SK-N-SH (cell line): ENCODE measurements around the gene MUSTN1. TPM values are rescaled to one million over a fixed set of nuclear protein-coding genes. Genes with fewer than 3 reads are reported as not detected.

Source experiments
- CTCF ChIA-PET: fragments of 300-600, 350-600 bp; formaldehyde crosslinking; extraction: SDS; loops from one replicate; lab custom pipeline; 2021; lab: Yijun Ruan, JAX
- POLR2A ChIA-PET: fragments of 350-600 bp; sonication (Branson Sonifier 250); formaldehyde crosslinking; extraction: SDS; loops from one replicate; lab custom pipeline; 2020; ENCODE audit warnings: antibody characterized with exemption, inconsistent platforms; lab: Yijun Ruan, JAX
- DNase-seq: peaks from one replicate; pipeline ENCODE4 v3.0.0; 2012
- H2AFZ ChIP-seq: fragments of 200-600 bp; sonication (generic); 2 replicates; pipeline ENCODE4 v1.8.1; 2016; ENCODE audit warnings: antibody characterized with exemption, mild to moderate bottlenecking, low read depth
- H3F3A ChIP-seq: fragments of 200-600 bp; sonication (generic); replicated peaks from 2 replicates; pipeline ENCODE3; 2016; ENCODE audit warnings: antibody characterized with exemption, mild to moderate bottlenecking; ENCODE audit not compliant: insufficient read depth
- H3K27ac ChIP-seq, 2 experiments: fragments of 200-500 bp in 1 of 2; fragments of 200-600 bp in 1 of 2; sonication (Bioruptor generic) in 1 of 2; sonication (generic), shearing (Covaris generic) in 1 of 2; 2 replicates each; pipeline versions ENCODE4 v1.5.1 to v1.6.1; 2014 to 2016; ENCODE audit warnings: low read depth in 2 of 2, inconsistent platforms in 1 of 2, low read length in 1 of 2, mild to moderate bottlenecking in 1 of 2, mixed read lengths in 1 of 2
- H3K27me3 ChIP-seq: fragments of 200-600 bp; sonication (generic), shearing (Covaris generic); 2 replicates; pipeline ENCODE4 v1.6.1; 2016; ENCODE audit warnings: mixed run types; ENCODE audit not compliant: insufficient read depth
- H3K36me3 ChIP-seq, 2 experiments: fragments of 200-500 bp in 1 of 2; fragments of 200-600 bp in 1 of 2; sonication (Bioruptor generic) in 1 of 2; sonication (generic) in 1 of 2; replicated peaks in 1 of 2; 2 replicates each; pipeline versions ENCODE3 to v1.5.1; 2014 to 2016; ENCODE audit warnings: low read length in 1 of 2, mild to moderate bottlenecking in 1 of 2; ENCODE audit not compliant: insufficient read depth in 2 of 2, control insufficient read depth in 1 of 2
- H3K4me1 ChIP-seq, 2 experiments: fragments of 200-500 bp in 1 of 2; fragments of 200-600 bp in 1 of 2; sonication (Bioruptor generic) in 1 of 2; sonication (generic), shearing (Covaris generic) in 1 of 2; 2 replicates each; pipeline versions ENCODE4 v1.5.1 to v1.6.1; 2014 to 2016; ENCODE audit warnings: low read depth in 1 of 2, low read length in 1 of 2, mixed run types in 1 of 2; ENCODE audit not compliant: insufficient read depth in 2 of 2, control insufficient read depth in 1 of 2
- H3K4me2 ChIP-seq: fragments of 200-600 bp; sonication (generic), shearing (Covaris generic); 2 replicates; pipeline ENCODE4 v1.6.1; 2017; ENCODE audit warnings: mixed run types
- H3K4me3 ChIP-seq, 2 experiments: fragments of 200-500 bp in 1 of 2; fragments of 200-600 bp in 1 of 2; sonication (Bioruptor generic) in 1 of 2; sonication (generic), shearing (Covaris generic) in 1 of 2; 2 replicates each; pipeline versions ENCODE4 v1.5.1 to v1.8.1; 2014 to 2016; ENCODE audit warnings: low read depth in 2 of 2, inconsistent platforms in 1 of 2, low read length in 1 of 2, mild to moderate bottlenecking in 1 of 2, mixed read lengths in 1 of 2, moderate library complexity in 1 of 2
- H3K79me2 ChIP-seq: fragments of 200-600 bp; sonication (generic); 2 replicates; pipeline ENCODE4 v1.8.1; 2017; ENCODE audit warnings: mild to moderate bottlenecking; ENCODE audit not compliant: insufficient read depth
- H3K9ac ChIP-seq: fragments of 200-600 bp; sonication (generic); 2 replicates; pipeline ENCODE4 v1.6.1; 2017; ENCODE audit warnings: mixed run types
- H3K9me2 ChIP-seq: fragments of 200-600 bp; sonication (generic); 2 replicates; pipeline ENCODE4 v1.6.1; 2017; ENCODE audit warnings: mixed run types
- H3K9me3 ChIP-seq: fragments of 200-600 bp; sonication (generic); 2 replicates; pipeline ENCODE4 v1.6.1; 2017; ENCODE audit warnings: mixed run types, mild to moderate bottlenecking, moderate library complexity
- H4K20me1 ChIP-seq: fragments of 200-600 bp; sonication (generic); 2 replicates; pipeline ENCODE4 v1.6.1; 2017; ENCODE audit warnings: mild to moderate bottlenecking, mixed run types; ENCODE audit not compliant: insufficient read depth
- ELF1 ChIP-seq: IDR thresholded peaks from 2 replicates; pipeline ENCODE4 v1.4.0; 2012
- EP300 ChIP-seq, 2 experiments: IDR thresholded peaks; 2 replicates each; pipeline versions ENCODE4 v1.4.0 to v1.6.1; 2012; ENCODE audit warnings: borderline replicate concordance in 1 of 2, low read depth in 1 of 2, low read length in 1 of 2
- EZH2phosphoT487 ChIP-seq: fragments of 200-600 bp; sonication (generic); IDR thresholded peaks from 2 replicates; pipeline ENCODE4 v1.6.1; 2017; ENCODE audit warnings: low read depth, mixed run types, mild to moderate bottlenecking, antibody characterized with exemption, moderate library complexity, borderline replicate concordance
- FOSL2 ChIP-seq: IDR thresholded peaks from 2 replicates; pipeline ENCODE4 v1.4.0; 2012; ENCODE audit warnings: low read depth, mild to moderate bottlenecking, moderate library complexity, borderline replicate concordance
- FOXM1 ChIP-seq: IDR thresholded peaks from 2 replicates; pipeline ENCODE4 v1.4.0; 2012; ENCODE audit warnings: low read depth, mild to moderate bottlenecking
- GABPA ChIP-seq: IDR thresholded peaks from 2 replicates; pipeline ENCODE4 v1.4.0; 2012; ENCODE audit warnings: low read depth, mild to moderate bottlenecking
- NFIC ChIP-seq: IDR thresholded peaks from 2 replicates; pipeline ENCODE4 v1.4.0; 2012; ENCODE audit warnings: borderline replicate concordance
- POLR2AphosphoS5 ChIP-seq: IDR thresholded peaks from 2 replicates; pipeline ENCODE4 v1.6.1; 2012; ENCODE audit warnings: low read depth, low read length
- RAD21 ChIP-seq: IDR thresholded peaks from 2 replicates; pipeline ENCODE4 v1.6.1; 2012; ENCODE audit warnings: mild to moderate bottlenecking, low read length
- SIN3A ChIP-seq: IDR thresholded peaks from 2 replicates; pipeline ENCODE4 v1.6.1; 2012; ENCODE audit warnings: low read depth, mild to moderate bottlenecking, low read length, moderate library complexity, borderline replicate concordance
- TEAD4 ChIP-seq: IDR thresholded peaks from 2 replicates; pipeline ENCODE4 v1.4.0; 2012; ENCODE audit warnings: mild to moderate bottlenecking, borderline replicate concordance; ENCODE audit not compliant: insufficient read depth
- YY1 ChIP-seq: IDR thresholded peaks from 2 replicates; pipeline ENCODE4 v1.4.0; 2012; ENCODE audit warnings: low read depth, mild to moderate bottlenecking
- WGBS: methylation state at CpG from one replicate; pipeline ENCODE4 v1.1.6; 2017; ENCODE audit warnings: low lambda C conversion rate; 5-methylcytosine and 5-hydroxymethylcytosine counted together
- polyA plus RNA-seq, 3 experiments: library from polyadenylated mRNA; depleted of rRNA; stranded (reverse); fragments of >200 nt; gene quantifications; 2 replicates each; pipeline ENCODE4 v1.2.3, GENCODE V29; 2012
- TF ChIP-seq, protein P1 (sequence below): IDR thresholded peaks from 2 replicates; pipeline ENCODE4 v1.4.0; 2012; ENCODE audit warnings: low read depth, borderline replicate concordance
- TF ChIP-seq, protein P2 (sequence below): IDR thresholded peaks from 2 replicates; pipeline ENCODE4; 2012
- TF ChIP-seq, protein P3 (sequence below): IDR thresholded peaks from 2 replicates; pipeline ENCODE4 v1.6.1; 2012; ENCODE audit warnings: mild to moderate bottlenecking, low read depth, low read length, moderate library complexity
- TF ChIP-seq, protein P4 (sequence below): fragments of 150-350 bp; IDR thresholded peaks from 2 replicates; pipeline ENCODE4 v1.6.1; 2016; ENCODE audit warnings: mild to moderate bottlenecking, low read depth, low read length
- TF ChIP-seq, protein P5 (sequence below): fragments of 200-600 bp; sonication (generic); IDR thresholded peaks from 2 replicates; pipeline ENCODE4 v1.6.1; 2017; ENCODE audit warnings: antibody characterized with exemption, mild to moderate bottlenecking, moderate library complexity
- TF ChIP-seq, protein P6 (sequence below): fragments of 150-350 bp; IDR thresholded peaks from 2 replicates; pipeline ENCODE4 v1.6.1; 2017; ENCODE audit warnings: antibody characterized with exemption, low read length, low read depth, borderline replicate concordance
- TF ChIP-seq, protein P7 (sequence below): IDR thresholded peaks from 2 replicates; pipeline ENCODE4 v1.4.0; 2012; ENCODE audit warnings: low read depth

MUSTN1 gene
- polyA plus RNA-seq, 1 of the 3 experiments (the other 2 are of a cell fraction): 0.54 TPM

DNA sequence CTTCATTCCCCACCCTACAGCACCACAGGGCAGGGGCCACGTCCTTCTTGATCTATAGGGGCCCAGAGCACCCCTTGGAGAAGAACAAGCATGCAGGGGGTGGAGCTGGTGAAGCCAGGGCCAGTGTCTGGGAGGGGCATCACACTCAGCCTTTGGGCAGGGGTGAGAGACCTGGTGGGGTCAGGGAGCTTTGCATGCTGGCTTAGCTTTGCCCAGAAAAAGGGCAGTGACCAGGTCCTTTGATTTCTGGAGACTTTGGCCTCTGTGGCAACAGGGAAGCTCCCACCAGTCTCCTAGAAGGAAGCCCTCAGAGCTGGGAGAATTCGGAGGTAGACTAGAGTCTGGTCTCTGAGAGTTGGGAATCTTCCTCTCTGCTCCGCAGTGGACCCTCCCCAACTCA is 5.3 kb downstream of the MUSTN1 start:
- Histone ChIP-seq H3K4me2 (no peak overlapping the region), H3K9ac (no peak overlapping the region), H3K4me3 (no peak overlapping the region), H3K27me3 (no peaks in the 10 kb centered on the region), H3K4me1 (peaks cover 4 to 21% of the 10 kb centered on the region in 2 experiments; a peak in 1 of 4 replicates), H3F3A (no peaks in the 10 kb centered on the region), H4K20me1 (0 out of 2 replicates have a peak, but pooled peaks cover 6% of the 10 kb centered on the region), H3K9me3 (no peaks in the 10 kb centered on the region), H3K79me2 (no peaks in the 10 kb centered on the region), H3K9me2 (no peaks in the 10 kb centered on the region), H3K27ac (no peak overlapping the region), H2AFZ (no peak overlapping the region), H3K36me3 (no peaks in the 10 kb centered on the region)
- TF ChIP-seq, protein P1, sequence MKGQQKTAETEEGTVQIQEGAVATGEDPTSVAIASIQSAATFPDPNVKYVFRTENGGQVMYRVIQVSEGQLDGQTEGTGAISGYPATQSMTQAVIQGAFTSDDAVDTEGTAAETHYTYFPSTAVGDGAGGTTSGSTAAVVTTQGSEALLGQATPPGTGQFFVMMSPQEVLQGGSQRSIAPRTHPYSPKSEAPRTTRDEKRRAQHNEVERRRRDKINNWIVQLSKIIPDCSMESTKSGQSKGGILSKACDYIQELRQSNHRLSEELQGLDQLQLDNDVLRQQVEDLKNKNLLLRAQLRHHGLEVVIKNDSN: no peak
- TF ChIP-seq, protein P2, sequence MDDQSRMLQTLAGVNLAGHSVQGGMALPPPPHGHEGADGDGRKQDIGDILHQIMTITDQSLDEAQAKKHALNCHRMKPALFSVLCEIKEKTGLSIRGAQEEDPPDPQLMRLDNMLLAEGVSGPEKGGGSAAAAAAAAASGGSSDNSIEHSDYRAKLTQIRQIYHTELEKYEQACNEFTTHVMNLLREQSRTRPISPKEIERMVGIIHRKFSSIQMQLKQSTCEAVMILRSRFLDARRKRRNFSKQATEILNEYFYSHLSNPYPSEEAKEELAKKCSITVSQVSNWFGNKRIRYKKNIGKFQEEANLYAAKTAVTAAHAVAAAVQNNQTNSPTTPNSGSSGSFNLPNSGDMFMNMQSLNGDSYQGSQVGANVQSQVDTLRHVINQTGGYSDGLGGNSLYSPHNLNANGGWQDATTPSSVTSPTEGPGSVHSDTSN: no peak
- TF ChIP-seq TEAD4 (no peak), ELF1 (no peak), EZH2phosphoT487 (no peak), NFIC (no peak), SIN3A (no peak), EP300 (IDR thresholded peaks at IDR 0.05; ENCODE audit: borderline replicate concordance in 1 of 2, low read depth in 1 of 2, low read length in 1 of 2) (no peak), POLR2AphosphoS5 (no peak), FOSL2 (no peak), RAD21 (no peak), FOXM1 (no peak), GABPA (no peak), YY1 (no peak)
- TF ChIP-seq, protein P3, sequence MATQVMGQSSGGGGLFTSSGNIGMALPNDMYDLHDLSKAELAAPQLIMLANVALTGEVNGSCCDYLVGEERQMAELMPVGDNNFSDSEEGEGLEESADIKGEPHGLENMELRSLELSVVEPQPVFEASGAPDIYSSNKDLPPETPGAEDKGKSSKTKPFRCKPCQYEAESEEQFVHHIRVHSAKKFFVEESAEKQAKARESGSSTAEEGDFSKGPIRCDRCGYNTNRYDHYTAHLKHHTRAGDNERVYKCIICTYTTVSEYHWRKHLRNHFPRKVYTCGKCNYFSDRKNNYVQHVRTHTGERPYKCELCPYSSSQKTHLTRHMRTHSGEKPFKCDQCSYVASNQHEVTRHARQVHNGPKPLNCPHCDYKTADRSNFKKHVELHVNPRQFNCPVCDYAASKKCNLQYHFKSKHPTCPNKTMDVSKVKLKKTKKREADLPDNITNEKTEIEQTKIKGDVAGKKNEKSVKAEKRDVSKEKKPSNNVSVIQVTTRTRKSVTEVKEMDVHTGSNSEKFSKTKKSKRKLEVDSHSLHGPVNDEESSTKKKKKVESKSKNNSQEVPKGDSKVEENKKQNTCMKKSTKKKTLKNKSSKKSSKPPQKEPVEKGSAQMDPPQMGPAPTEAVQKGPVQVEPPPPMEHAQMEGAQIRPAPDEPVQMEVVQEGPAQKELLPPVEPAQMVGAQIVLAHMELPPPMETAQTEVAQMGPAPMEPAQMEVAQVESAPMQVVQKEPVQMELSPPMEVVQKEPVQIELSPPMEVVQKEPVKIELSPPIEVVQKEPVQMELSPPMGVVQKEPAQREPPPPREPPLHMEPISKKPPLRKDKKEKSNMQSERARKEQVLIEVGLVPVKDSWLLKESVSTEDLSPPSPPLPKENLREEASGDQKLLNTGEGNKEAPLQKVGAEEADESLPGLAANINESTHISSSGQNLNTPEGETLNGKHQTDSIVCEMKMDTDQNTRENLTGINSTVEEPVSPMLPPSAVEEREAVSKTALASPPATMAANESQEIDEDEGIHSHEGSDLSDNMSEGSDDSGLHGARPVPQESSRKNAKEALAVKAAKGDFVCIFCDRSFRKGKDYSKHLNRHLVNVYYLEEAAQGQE: no peak
- TF ChIP-seq, protein P4, sequence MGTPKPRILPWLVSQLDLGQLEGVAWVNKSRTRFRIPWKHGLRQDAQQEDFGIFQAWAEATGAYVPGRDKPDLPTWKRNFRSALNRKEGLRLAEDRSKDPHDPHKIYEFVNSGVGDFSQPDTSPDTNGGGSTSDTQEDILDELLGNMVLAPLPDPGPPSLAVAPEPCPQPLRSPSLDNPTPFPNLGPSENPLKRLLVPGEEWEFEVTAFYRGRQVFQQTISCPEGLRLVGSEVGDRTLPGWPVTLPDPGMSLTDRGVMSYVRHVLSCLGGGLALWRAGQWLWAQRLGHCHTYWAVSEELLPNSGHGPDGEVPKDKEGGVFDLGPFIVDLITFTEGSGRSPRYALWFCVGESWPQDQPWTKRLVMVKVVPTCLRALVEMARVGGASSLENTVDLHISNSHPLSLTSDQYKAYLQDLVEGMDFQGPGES: no peak
- TF ChIP-seq, protein P5, sequence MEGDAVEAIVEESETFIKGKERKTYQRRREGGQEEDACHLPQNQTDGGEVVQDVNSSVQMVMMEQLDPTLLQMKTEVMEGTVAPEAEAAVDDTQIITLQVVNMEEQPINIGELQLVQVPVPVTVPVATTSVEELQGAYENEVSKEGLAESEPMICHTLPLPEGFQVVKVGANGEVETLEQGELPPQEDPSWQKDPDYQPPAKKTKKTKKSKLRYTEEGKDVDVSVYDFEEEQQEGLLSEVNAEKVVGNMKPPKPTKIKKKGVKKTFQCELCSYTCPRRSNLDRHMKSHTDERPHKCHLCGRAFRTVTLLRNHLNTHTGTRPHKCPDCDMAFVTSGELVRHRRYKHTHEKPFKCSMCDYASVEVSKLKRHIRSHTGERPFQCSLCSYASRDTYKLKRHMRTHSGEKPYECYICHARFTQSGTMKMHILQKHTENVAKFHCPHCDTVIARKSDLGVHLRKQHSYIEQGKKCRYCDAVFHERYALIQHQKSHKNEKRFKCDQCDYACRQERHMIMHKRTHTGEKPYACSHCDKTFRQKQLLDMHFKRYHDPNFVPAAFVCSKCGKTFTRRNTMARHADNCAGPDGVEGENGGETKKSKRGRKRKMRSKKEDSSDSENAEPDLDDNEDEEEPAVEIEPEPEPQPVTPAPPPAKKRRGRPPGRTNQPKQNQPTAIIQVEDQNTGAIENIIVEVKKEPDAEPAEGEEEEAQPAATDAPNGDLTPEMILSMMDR: no peak
- TF ChIP-seq, protein P6, sequence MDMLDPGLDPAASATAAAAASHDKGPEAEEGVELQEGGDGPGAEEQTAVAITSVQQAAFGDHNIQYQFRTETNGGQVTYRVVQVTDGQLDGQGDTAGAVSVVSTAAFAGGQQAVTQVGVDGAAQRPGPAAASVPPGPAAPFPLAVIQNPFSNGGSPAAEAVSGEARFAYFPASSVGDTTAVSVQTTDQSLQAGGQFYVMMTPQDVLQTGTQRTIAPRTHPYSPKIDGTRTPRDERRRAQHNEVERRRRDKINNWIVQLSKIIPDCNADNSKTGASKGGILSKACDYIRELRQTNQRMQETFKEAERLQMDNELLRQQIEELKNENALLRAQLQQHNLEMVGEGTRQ: no peak
- TF ChIP-seq, protein P7, sequence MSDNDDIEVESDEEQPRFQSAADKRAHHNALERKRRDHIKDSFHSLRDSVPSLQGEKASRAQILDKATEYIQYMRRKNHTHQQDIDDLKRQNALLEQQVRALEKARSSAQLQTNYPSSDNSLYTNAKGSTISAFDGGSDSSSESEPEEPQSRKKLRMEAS: no peak
- WGBS: 69% methylated on average over 3 of the region's 3 CpGs
- ChIA-PET POLR2A (no interaction called here), CTCF (interaction anchor here (0.7 kb wide), 1 partner anchor 35 kb away, joined by 3 read pairs; no protein-coding TSS in a partner anchor)
- DNase-seq: no peak
